Epidermal melanocyte (primary cell): ENCODE data around the gene FAM133A.
A peak's percentile ranks its signal among the peaks of the same experiment; 100 is the strongest.

Experiments used
- DNase-seq: peaks from one replicate; pipeline ENCODE4 v3.0.0; 2011; ENCODE audit warnings: low spot score; ENCODE audit not compliant: insufficient read length

FAM133A gene

GRCh38 chrX:93673869-93674271, at the start of gene FAM133A:
Gene FAM133A, plus strand, starts transcription at chrX:93674206. Its CDS starts 35,214 bp downstream, at chrX:93709420.
- peak; percentile 13 for DNase-seq

DNA sequence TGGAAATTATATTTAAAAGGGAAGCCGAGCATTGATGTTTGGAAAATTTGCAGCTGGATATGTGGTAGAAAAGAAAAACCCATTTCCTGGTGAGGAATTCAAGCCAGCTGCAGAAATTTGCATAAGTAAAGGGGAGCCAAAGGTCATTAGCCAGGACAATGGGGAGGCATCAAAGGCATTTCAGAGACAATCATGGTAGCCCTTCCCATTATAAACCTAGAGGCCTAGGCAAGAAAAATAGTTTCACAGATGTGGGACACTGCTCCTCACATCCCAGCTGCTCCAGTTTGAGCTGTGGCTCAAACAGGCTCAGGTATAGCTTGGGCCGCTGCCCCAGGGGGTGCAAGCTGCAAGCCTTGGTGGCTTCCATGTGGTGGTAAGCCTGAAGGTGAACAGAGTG, 36.4 kb upstream of the FAM133A start:
- no peak for DNase-seq

GRCh38 chrX:93649381-93649780, 24.6 kb upstream of the FAM133A start:
- DNase-seq: no peak

DNA sequence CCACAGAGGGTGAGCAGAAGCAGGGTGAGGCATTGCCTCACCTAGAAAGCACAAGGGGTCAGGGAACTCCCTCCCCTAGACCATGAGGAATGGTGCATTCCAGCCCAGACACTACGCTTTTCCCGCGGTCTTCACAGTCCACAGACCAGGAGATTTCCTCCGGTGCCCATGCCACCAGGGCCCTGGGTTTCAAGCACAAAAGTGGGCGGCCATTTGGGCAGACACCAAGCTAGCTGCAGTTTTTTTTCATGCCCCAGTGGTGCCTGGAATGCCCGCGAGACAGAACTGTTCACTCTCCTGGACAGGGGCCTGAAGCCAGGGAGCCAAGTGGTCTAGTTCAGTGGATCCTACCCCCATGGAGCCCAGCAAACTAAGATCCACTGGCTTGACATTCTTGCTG, 13.4 kb upstream of the FAM133A start:
- no peak for DNase-seq

GRCh38 chrX:93673056-93673868, 744 bp upstream of the FAM133A start, which contains the start of gene NAP1L3:
Gene NAP1L3, minus strand, starts transcription at chrX:93673578. Its CDS starts 274 bp downstream, at chrX:93673304.
- peak; percentile 16 for DNase-seq

DNA sequence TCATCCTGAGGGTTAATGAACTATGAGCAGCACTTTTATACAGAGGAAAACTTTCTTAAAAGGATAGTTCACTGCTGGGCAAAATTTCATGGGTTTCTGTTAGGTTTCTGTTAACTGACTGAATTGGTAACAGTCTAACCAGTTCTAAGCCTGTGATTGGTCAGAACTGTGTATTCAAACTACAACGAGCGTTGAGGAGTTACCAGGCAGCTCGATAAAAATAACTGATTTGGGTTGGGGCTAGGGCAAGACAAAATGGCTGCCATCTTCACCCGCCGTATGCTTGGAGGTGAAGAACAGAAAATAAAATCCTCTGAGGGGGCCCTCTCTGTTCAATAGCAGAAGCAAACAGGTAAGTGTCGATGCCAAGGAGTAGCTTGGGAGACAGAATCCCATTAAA, 22.0 kb downstream of the FAM133A start:
- DNase-seq: no peak

DNA sequence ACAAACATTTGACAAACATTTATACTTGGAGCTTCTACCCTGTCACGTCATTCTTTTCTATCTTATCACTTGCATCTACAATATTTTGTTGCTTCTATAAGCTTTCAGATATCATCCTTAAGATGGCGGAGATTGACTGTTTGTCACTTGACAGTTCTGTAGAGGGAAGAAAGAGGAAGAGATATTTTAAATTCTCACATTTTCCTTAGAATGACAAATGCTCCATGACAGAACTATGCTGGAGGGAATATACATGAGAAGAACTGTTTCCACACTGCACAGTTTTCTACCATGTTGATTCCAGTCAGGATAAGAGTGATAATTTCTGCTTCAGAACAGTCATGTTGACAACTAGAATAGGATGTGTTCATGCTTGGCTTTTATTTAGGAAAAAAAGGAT, 29.7 kb downstream of the FAM133A start:
- no peak for DNase-seq

DNA sequence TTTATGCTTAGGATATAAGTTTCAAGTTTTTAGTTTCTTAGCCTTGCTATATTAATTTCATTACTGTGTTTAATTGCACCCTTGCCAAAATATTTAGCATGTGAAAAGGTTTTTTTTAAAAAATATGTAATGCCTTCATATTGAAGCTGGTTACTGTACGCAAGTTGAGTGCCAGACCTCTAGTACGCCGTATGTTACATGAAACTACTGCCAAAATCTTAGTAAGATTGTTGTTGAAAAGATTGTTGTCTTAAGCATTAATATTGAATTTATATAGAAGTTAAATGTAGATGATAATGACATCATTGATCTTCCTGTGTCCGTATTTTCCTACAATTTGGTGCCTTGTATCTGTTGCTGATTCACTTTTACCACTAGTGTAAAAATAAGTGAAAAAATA, 37.1 kb downstream of the FAM133A start:
- DNase-seq: no peak

- no peak for DNase-seq
Observed at GRCh38 chrX:93741811-93742210, 67.8 kb downstream of the FAM133A start.

- no peak for DNase-seq
Observed at GRCh38 chrX:93760163-93760562, 86.2 kb downstream of the FAM133A start.
